ENCODE data around the gene OTX2. TPM values are rescaled to one million over a fixed set of nuclear protein-coding genes. Genes with fewer than 3 reads are reported as not detected.

OTX2 gene
- total RNA-seq, 2 donors from 2014 or later: 321 to 348 TPM

GRCh38 chr14:56803816-56804535 lies 6.3 kb downstream of the OTX2 start:
- peak overlapping the region; percentile 97 for H3K27ac Mint-ChIP-seq
- peak overlapping the region; percentile 86 for H3K4me3 Mint-ChIP-seq
- peaks cover 48% of the 10 kb centered on the region for H3K4me1 Mint-ChIP-seq
- H3K27ac ChIP-seq (ENCODE audit: low read depth, low read length): no peak overlapping the region
- no peaks in the 10 kb centered on the region for H3K9me3 Mint-ChIP-seq
- H3K36me3 ChIP-seq (ENCODE audit: control insufficient read depth, insufficient read depth, low read length): peaks cover 89% of the 10 kb centered on the region
- peaks cover 2% of the 10 kb centered on the region for H3K27me3 Mint-ChIP-seq (ENCODE audit: insufficient read depth)
- WGBS, 2 experiments (ENCODE audit: insufficient coverage in 1 of 2, insufficient read length in 1 of 2): 3 to 4% methylated on average over 12 to 29 of the region's 29 CpGs
- peak overlapping the region; percentile 90 for H3K4me3 ChIP-seq (ENCODE audit: low read length)
- H3K36me3 Mint-ChIP-seq (ENCODE audit: low read depth): peaks cover 74% of the 10 kb centered on the region
- H3K9me3 ChIP-seq (ENCODE audit: control insufficient read depth, low read length): no peaks in the 10 kb centered on the region
- DNase-seq: peak; percentile 54
- H3K27me3 ChIP-seq (ENCODE audit: control insufficient read depth, insufficient read depth, low read length, poor library complexity, severe bottlenecking): peaks cover 10% of the 10 kb centered on the region
- no peak for TF ChIP-seq CTCF (conservative IDR thresholded peaks at IDR 0.05)
- H3K9ac ChIP-seq (ENCODE audit: extremely low read depth, low read length, poor library complexity, severe bottlenecking): peak overlapping the region; percentile 98
- H3K4me1 ChIP-seq (ENCODE audit: control insufficient read depth, insufficient read depth, low read length): no peaks in the 10 kb centered on the region

- no peak for TF ChIP-seq CTCF (conservative IDR thresholded peaks at IDR 0.05)
- WGBS, 2 experiments (ENCODE audit: insufficient coverage in 1 of 2, insufficient read length in 1 of 2): 61 to 64% methylated on average over 2 to 3 of the region's 3 CpGs
- Histone ChIP-seq H3K4me3 (ENCODE audit: low read length) (peak overlapping the region; percentile 90), H3K4me1 (ENCODE audit: control insufficient read depth, insufficient read depth, low read length) (peaks cover 2% of the 10 kb centered on the region), H3K36me3 (ENCODE audit: control insufficient read depth, insufficient read depth, low read length) (peaks cover 70% of the 10 kb centered on the region), H3K27me3 (ENCODE audit: control insufficient read depth, insufficient read depth, low read length, poor library complexity, severe bottlenecking) (peaks cover 10% of the 10 kb centered on the region), H3K9ac (ENCODE audit: extremely low read depth, low read length, poor library complexity, severe bottlenecking) (peak overlapping the region; percentile 98), H3K27ac (ENCODE audit: low read depth, low read length) (no peak overlapping the region), H3K9me3 (ENCODE audit: control insufficient read depth, low read length) (no peaks in the 10 kb centered on the region)
- H3K4me3 Mint-ChIP-seq: peak overlapping the region; percentile 86
- peaks cover 51% of the 10 kb centered on the region for H3K4me1 Mint-ChIP-seq
- peak; percentile 52 for DNase-seq
- H3K27me3 Mint-ChIP-seq (ENCODE audit: insufficient read depth): no peaks in the 10 kb centered on the region
- H3K36me3 Mint-ChIP-seq (ENCODE audit: low read depth): peaks cover 60% of the 10 kb centered on the region
- H3K9me3 Mint-ChIP-seq: no peaks in the 10 kb centered on the region
- peak overlapping the region; percentile 97 for H3K27ac Mint-ChIP-seq
These were observed 8.4 kb downstream of the OTX2 start for GRCh38 chr14:56801920-56802319.

GRCh38 chr14:56799343-56799645 lies 11.0 kb downstream of the OTX2 start:
- H3K9me3 Mint-ChIP-seq: no peaks in the 10 kb centered on the region
- H3K4me3 Mint-ChIP-seq: peak overlapping the region; percentile 86
- no peak for TF ChIP-seq CTCF (conservative IDR thresholded peaks at IDR 0.05)
- H3K4me1 ChIP-seq (ENCODE audit: control insufficient read depth, insufficient read depth, low read length): peaks cover 5% of the 10 kb centered on the region
- peak overlapping the region; percentile 98 for H3K9ac ChIP-seq (ENCODE audit: extremely low read depth, low read length, poor library complexity, severe bottlenecking)
- no peak overlapping the region for H3K27ac ChIP-seq (ENCODE audit: low read depth, low read length)
- DNase-seq: no peak
- peaks cover 70% of the 10 kb centered on the region for H3K4me1 Mint-ChIP-seq
- peak overlapping the region; percentile 76 for H3K27ac Mint-ChIP-seq
- peaks cover 50% of the 10 kb centered on the region for H3K36me3 ChIP-seq (ENCODE audit: control insufficient read depth, insufficient read depth, low read length)
- H3K27me3 Mint-ChIP-seq (ENCODE audit: insufficient read depth): peaks cover 2% of the 10 kb centered on the region
- 17 to 29% methylated on average over 4 to 5 of the region's 5 CpGs for WGBS, 2 experiments (ENCODE audit: insufficient coverage in 1 of 2, insufficient read length in 1 of 2)
- H3K27me3 ChIP-seq (ENCODE audit: control insufficient read depth, insufficient read depth, low read length, poor library complexity, severe bottlenecking): no peaks in the 10 kb centered on the region
- no peaks in the 10 kb centered on the region for H3K9me3 ChIP-seq (ENCODE audit: control insufficient read depth, low read length)
- H3K36me3 Mint-ChIP-seq (ENCODE audit: low read depth): peaks cover 42% of the 10 kb centered on the region
- H3K4me3 ChIP-seq (ENCODE audit: low read length): peak overlapping the region; percentile 90
